ENCODE measurements around the gene ELMOD3. TPM values are rescaled to one million over a fixed set of nuclear protein-coding genes. Genes with fewer than 3 reads are reported as not detected.

The ELMOD3 gene
- total and polyA plus RNA-seq, 2 of the 8 experiments (the other 6 are each of a cell fraction or from before 2014, with no cell fraction given): 8.5 to 10.2 TPM

DNA sequence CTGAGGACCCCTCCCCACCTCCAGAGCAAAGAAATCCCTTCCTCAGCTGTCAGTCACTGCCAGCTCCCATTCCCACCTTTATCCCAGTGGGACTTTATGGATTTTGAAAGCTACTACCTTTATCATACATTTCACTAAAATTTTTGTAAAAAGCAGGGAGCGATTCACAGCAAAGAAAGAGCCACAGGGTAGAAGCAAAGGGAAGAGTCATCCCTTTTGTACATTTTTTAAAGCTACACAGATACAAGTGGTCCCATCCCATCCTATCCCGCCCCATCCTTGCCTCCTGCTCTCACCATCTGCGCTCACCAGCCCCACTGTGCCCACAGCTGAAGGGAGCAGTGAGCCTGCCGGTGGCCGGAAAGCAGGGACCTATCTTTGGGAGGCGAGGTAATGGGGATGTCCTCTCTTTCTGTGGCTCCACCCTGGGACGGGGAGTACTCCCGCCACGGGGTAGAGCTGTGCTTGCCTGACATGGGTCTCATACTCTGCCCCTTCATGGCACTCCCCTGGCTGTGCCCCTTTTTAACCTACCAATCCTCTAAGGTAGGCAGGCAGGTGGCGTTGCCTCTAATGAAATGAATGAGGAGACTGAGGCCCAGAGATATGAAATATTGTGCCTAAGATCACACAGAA, 77.1 kb downstream of the ELMOD3 start (continued):
- TF ChIP-seq CBX8 (IDR thresholded peaks at IDR 0.05; ENCODE audit: borderline replicate concordance, low read depth, low read length): no peak
- no peak for TF ChIP-seq HDAC6 (IDR thresholded peaks at IDR 0.05; ENCODE audit: low read depth, low read length)
- TF ChIP-seq ASH2L (IDR thresholded peaks at IDR 0.05; ENCODE audit: low read length): peak; percentile 10

All from H1 (cell line).